Embryonic facial prominence (tissue), 1 donor: Measurements from ENCODE around the gene BRINP3.

ENCODE experiments used
- DNase-seq: peaks from one replicate; pipeline ENCODE4 v3.0.0-alpha.2; 2016; ENCODE audit errors: extremely low spot score

BRINP3 gene

GRCh38 chr1:190116921-190117320 is 360.7 kb downstream of the BRINP3 start:
- no peak for DNase-seq

GRCh38 chr1:190104961-190105360 is 372.7 kb downstream of the BRINP3 start:
- no peak for DNase-seq

- DNase-seq: no peak
Measured at GRCh38 chr1:190102757-190103326, 374.8 kb downstream of the BRINP3 start.

GRCh38 chr1:190101756-190102155 is 375.9 kb downstream of the BRINP3 start:
- DNase-seq: no peak

- no peak for DNase-seq
Measured at GRCh38 chr1:190098756-190099155, 378.9 kb downstream of the BRINP3 start.

GRCh38 chr1:190098107-190098506 is 379.6 kb downstream of the BRINP3 start:
- no peak for DNase-seq

- no peak for DNase-seq
Measured at GRCh38 chr1:190095596-190095995, 382.1 kb downstream of the BRINP3 start.

GRCh38 chr1:190084552-190084951 is 393.1 kb downstream of the BRINP3 start:
- no peak for DNase-seq

- no peak for DNase-seq
Measured at GRCh38 chr1:190068304-190068703, 409.4 kb downstream of the BRINP3 start.

- no peak for DNase-seq
Measured at GRCh38 chr1:190067592-190067991, 410.1 kb downstream of the BRINP3 start.

- DNase-seq: no peak
Measured at GRCh38 chr1:190066011-190066410, 411.7 kb downstream of the BRINP3 start.

- no peak for DNase-seq
Measured at GRCh38 chr1:190049314-190049713, 428.4 kb downstream of the BRINP3 start.
